GM19240 (cell line): Measurements from ENCODE around the gene KCNAB1.
"Not testable (repeated sequence)": the region's sequence is repeated elsewhere in the genome, so short reads cannot be mapped to it uniquely, and the experiment has no call there.

Source experiments
- DNase-seq: peaks from one replicate; pipeline ENCODE4 v3.0.0; 2011; ENCODE audit warnings: low spot score; ENCODE audit not compliant: insufficient read length

KCNAB1 gene

DNA sequence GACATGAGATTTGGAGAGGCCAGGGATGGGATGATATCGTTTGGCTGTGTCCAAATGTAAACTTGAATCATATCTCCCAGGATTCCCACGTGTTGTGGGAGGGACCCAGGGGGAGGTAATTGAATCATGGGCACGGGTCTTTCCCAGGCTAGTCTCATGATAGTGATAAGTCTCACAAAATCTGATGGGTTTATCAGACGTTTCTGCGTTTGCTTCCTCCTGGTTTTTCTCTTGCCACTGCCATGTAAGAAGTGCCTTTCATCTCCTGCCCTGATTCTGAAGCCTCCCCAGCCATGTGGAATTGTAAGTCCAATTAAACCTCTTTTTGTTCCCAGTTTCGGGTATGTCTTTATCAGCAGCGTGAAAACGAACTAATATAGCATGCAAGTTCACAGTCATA, 442.1 kb downstream of the KCNAB1 start:
- not testable (repeated sequence) for DNase-seq

DNA sequence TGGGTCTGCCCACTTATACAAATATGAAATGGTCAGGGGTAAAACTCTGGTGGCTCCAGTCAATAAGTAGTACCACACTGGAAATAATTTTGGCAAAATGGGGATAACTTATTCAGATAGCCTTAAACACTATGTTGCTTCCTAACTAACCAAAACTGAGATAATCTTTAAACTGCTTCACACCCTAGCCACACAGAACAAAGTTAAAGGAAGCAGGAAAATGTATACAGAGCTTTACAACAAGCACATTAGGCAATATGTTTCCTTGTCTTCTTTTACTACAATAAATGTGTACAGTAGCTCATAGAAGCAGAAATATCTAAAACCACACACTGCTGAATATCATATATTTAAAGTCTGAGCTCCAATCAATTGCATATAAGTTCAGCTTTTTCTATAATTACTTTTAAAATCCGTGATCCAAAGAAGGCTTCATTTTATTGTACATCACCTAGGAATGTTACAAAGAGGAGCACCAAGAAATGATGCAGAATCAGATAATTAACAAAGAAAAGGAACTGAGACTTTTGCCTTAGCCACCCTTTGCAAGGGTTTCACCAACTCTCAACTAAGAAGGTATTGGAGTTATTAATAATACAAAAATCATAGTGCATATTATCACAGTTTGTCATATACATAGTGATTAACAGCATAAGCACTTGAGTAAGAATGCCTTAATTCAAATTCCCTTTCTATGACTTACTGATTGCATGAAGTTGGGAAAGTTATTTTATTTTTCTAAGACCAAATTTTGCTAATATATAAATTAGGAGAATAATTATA, 443.7 kb downstream of the KCNAB1 start:
- no peak for DNase-seq

DNA sequence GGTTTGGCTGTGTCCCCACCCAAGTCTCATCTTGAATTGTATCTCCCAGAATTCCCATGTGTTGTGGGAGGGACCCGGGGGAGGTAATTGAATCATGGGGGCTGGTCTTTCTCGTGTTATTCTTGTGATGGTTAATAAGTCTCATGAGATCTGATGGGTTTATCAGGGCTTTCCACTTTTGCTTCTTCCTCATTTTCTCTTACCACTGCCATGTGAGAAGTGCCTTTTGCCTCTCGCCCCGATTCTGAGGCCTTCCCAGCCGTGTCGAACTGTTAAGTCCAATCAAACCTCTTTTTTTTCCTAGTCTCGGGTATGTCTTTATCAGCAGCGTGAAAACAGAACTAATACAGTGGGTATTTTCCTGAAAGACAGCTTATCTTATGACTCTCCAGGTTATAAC, 448.6 kb downstream of the KCNAB1 start:
- DNase-seq: not testable (repeated sequence)

DNA sequence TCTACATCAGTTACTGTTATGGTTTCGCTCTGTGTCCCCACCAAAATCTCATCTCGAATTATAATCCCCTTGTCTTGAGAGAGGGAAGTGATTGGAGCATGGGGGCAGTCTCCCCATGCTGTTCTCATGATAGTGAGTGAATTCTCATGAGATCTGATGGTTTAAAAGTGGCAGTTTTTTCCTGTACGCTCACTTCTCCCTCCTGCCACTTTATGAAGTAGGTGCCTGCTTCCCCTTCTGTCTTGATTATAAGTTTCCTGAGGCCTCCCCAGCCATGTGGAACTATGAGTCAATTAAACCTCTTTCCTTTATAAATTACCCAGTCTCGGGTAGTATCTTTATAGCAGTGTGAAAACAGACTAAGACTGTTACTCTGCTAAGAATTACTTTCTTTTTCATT, 449.5 kb downstream of the KCNAB1 start:
- DNase-seq: not testable (repeated sequence)

DNA sequence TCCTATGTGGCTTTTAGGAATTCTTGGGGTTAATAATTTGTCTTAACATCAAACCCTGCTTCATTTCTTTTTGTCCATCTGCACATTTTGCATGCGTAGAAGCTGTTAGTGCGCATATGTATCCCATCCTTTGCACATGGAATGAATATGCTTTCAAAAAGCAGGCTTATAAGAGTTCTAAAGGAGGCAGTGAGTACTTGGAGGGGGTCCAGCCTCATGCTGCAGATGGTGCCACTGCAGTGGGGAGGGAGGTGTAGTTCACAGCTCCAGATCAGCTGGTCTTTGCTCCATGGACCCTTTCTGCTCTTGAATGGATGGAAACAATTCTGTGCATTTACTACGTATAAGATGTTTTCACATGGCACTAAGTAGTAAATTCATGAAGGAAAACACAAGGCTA, 455.3 kb downstream of the KCNAB1 start:
- DNase-seq: no peak

DNA sequence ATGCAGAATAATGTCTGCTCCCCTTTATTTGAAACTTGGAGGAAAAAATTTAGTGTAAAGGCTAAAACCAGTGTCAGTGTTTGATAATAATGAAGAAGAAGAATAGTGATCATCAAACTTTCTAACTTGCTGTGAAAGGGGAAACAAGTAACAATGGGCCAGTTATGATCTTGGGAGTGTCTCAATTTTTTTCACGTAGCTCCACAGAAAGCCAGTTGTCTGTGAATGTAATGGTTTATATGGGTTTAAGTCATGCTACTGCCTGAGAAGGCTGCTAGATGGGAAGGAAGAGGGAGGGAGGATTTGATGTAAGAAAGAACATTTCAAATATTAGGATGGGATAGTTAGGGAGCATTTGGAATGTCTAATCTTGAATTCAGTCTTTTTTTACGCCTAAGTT, 455.7 kb downstream of the KCNAB1 start:
- no peak for DNase-seq

DNA sequence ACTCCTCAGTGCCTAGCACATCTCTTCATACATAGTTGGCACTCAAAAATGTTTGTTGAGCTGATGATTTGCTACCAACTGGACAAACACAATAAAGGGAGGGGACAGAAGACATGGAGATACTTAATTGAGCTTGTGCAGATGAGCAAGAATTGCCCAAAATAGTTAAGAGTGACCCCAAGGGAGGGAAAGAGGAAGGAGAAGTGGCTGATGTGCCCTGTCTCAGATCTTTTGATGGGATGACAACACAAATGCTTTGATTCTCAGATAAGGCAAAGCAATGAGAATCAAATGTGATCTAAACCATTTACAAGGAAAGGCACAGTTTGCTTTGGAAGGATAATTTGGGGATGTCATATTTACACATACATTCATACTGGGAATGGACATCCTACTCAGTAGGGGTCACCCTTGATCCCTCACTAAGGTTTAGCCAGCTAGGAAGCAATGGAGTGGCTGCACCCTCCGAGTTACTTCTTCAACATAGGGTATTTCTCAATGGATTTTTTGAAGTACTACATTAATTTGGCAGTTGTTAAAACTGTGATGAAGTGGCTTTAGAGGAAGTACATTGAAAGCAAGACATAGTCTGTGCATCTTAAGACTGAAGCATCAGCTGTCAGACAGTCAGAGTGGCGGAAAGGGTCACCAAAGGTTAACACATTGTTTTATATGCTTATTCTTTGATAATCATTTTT, 456.4 kb downstream of the KCNAB1 start:
- no peak for DNase-seq

DNA sequence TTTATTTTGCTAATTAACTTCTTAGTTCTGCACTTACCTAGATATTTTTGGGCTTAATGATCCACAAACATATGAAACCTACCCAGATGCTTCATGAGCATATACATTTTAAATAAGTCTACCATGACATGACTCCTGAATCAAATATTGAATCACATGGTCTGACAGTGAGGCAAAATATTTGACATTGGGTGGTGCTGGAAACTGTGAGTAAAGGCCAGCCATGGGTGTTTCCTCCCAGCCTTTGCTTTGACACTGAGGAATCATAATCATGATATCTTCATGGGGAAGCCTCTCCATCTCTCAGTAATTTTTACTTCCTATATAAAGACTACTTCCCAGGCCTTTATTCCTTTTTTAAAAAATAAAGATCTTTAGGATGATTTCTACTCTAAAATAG, 457.4 kb downstream of the KCNAB1 start:
- no peak for DNase-seq

DNA sequence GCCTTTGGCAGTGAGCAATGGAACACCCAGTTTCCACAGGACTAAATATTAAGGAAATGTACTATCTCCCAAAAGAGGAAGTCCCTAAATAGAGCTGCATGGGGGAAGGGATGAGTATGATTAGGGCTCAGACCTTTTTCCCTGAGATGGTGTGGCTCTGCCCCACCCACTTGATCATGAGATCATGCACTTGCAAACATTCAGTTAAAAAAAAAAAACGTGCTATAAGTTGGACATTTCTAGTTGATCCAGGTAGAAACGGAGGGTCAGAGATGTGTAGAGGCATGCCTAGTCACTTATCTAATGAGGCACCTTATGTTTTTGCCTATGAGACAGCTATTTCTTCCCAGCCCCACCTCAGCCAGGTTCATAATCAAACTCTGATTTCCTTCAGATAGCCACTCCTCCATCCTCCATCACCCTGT, 459.1 kb downstream of the KCNAB1 start:
- no peak for DNase-seq

DNA sequence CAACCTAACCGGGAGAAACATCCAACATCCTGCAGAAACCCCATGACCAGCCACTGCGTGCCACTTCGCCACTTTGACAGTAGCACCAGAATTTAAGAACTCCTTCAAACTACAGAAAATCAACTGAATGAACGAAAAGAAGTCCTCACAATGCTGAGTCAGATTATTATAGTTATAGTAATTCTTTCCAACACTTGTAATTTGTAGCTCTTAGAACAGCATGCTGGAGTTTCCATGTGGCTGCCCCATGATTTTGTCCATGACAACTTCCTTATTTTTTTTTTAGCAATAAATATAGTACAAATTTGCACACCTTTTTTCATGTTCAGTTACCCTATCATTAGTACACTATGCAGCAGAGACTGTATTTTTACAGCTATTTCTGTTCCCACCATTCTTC, 460.7 kb downstream of the KCNAB1 start:
- no peak for DNase-seq

DNA sequence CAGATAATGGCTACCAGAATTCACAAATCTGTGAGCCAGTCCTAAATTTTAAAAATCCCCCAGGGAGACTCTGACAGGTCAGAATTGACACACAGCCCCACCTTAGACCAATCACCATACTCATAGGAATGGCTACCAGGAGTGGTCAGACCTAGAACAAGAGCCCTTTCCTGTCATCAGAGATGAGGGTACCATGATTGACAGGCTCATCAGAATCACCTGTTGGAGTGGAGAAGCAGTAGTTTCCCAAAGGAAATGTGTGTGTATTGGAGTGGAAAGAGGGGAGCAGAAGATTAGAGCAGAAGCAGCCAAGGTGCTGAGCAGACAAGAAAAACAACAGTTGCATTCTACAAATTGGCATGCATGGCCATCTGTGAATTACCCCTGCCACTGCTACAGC, 461.6 kb downstream of the KCNAB1 start:
- no peak for DNase-seq

DNA sequence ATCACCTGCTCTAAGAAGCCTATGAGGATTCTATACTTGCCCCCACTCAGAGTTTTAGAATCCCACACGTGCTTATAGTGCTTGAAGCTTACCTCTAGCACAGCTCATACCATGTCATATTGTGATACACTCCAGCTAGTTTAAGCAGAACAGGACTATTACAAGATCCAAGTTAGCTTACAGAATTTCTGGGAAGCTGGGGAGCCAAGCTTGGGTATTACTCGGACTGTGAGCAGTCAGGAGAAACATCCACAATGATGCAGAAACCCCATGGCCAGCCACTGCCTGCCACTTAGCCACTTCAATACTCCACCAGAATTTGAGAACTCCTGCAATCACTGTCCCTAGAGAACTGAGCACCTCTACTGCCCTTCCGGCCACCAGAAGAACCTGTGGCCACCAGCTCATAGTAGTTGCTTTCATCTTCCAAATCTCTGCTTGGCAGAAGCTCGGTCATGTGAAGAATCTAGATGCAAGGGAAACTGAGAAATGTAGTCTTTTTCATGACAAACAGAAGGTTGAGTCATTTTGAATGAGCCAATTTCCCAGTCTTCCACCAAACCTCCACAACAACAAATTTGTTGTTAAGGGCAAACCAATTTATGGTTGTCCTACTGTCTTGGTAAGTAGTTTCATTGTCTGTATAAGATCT, 462.3 kb downstream of the KCNAB1 start:
- no peak for DNase-seq

DNA sequence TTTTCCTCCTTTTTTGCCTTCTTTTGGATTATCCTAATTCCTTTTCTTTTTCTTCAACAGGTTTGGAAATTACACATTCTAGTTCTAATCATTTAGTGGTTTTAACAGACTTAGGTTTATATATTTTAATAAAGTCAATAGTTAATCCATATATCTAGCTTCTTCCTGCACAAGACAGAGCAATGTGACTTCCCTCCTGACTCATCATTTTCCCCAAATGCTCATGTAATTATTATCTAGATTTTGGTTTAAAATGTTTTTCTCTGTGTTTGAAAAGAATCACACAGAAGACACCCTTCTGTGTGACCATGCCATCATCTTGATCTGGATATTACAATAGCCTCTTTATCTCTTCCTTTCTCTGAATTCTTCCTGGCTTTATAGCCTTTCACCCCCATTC, 463.1 kb downstream of the KCNAB1 start:
- no peak for DNase-seq

DNA sequence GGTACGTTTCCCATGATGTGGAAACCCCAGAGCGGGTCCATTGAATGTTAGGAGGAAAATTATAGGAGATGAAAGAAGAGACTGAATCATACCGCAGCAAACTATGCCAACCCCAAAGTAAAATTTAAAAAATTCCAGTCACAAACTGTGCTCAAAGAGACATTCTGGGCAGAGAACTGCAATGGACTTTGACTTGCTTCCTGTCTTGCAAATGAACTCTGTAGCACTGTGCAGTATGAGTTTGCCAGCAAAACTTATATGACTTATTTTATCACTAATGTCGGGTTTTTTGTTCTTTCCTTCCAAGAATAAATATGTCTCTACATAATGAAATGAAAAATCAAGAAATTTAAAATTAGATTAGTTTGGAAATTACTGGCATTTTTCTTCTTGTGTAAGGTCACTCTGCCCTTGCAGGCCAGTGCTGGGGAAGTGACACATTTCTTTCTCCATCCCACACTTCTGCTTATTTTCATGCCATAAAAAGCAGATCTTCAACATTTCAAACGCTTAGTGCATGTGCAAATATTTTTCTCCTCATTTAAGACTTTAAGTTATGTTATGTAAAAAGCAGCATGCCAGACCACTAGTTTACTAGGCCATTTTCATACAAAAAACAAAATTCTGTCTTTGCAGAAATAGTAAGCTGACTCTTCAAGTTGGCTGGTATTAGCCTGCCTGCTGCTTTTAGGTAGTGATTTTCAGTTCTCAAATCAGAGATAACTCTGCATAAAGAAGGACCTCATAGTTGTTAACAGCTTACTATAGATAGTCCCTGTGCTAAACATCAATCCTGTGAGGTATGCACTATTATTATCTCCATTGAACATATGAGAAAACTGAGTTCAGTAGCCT, 466.8 kb downstream of the KCNAB1 start:
- DNase-seq: no peak

DNA sequence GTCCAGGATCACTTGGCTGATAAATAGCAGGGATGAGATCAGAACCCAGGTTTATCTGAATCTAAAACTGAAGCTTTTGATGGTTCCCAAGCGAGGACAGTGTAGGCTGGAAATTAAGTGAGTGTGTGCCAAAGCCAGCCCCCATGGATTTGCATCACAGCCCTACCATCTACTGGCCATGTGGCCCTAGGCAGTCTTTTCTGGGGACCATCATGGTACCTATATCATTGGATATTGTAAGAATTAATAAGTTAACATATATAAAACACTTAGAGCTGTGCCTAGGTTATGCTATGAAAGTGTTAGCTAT, 467.3 kb downstream of the KCNAB1 start:
- DNase-seq: no peak
